Panc1 (cell line): ENCODE data around the gene NR1H4.
"Not testable (repeated sequence)": the region's sequence is repeated elsewhere in the genome, so short reads cannot be mapped to it uniquely, and the experiment has no call there.

Experiments
- POLR2AphosphoS5 ChIP-seq: IDR thresholded peaks from 2 replicates; pipeline ENCODE4 v1.6.1; 2012; ENCODE audit warnings: mild to moderate bottlenecking, low read depth, low read length, moderate library complexity
- SIN3A ChIP-seq: IDR thresholded peaks from 2 replicates; pipeline ENCODE4 v1.6.1; 2012; ENCODE audit warnings: low read depth, mild to moderate bottlenecking, low read length, moderate library complexity, borderline replicate concordance; ENCODE audit not compliant: insufficient read depth
- TF ChIP-seq, protein P1 (sequence below): fragments of 450-650 bp; IDR thresholded peaks from 2 replicates; pipeline ENCODE4 v1.5.1; 2017; ENCODE audit warnings: mild to moderate bottlenecking
- TF ChIP-seq, protein P2 (sequence below), 2 experiments: IDR thresholded peaks; 2 replicates each; pipeline ENCODE4 v1.6.1; 2011 to 2012; ENCODE audit warnings: low read depth in 2 of 2, control low read depth in 1 of 2, low read length in 1 of 2, mild to moderate bottlenecking in 1 of 2, moderate library complexity in 1 of 2; ENCODE audit not compliant: insufficient read depth in 1 of 2

DNA sequence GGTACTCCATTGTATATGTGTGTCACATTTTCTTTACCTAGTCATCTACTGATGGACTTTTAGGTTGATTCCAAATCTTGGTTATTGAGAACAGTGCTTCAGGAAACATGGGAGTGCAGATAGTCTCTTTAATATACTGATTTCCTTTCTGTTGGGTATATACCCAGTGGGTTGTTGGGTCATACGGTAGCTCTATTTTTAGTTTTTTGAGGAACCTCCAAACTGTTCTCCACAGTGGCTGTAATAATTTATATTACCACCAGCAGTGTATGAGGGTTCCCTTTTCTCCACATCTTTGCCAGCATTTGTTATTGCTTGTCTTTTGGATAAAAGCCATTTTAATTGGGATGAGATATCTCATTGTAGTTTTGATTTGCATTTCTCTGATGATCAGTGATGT is 129.3 kb downstream of the NR1H4 start:
- TF ChIP-seq, protein P1, sequence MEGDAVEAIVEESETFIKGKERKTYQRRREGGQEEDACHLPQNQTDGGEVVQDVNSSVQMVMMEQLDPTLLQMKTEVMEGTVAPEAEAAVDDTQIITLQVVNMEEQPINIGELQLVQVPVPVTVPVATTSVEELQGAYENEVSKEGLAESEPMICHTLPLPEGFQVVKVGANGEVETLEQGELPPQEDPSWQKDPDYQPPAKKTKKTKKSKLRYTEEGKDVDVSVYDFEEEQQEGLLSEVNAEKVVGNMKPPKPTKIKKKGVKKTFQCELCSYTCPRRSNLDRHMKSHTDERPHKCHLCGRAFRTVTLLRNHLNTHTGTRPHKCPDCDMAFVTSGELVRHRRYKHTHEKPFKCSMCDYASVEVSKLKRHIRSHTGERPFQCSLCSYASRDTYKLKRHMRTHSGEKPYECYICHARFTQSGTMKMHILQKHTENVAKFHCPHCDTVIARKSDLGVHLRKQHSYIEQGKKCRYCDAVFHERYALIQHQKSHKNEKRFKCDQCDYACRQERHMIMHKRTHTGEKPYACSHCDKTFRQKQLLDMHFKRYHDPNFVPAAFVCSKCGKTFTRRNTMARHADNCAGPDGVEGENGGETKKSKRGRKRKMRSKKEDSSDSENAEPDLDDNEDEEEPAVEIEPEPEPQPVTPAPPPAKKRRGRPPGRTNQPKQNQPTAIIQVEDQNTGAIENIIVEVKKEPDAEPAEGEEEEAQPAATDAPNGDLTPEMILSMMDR = not testable (repeated sequence)
- TF ChIP-seq, protein P2, sequence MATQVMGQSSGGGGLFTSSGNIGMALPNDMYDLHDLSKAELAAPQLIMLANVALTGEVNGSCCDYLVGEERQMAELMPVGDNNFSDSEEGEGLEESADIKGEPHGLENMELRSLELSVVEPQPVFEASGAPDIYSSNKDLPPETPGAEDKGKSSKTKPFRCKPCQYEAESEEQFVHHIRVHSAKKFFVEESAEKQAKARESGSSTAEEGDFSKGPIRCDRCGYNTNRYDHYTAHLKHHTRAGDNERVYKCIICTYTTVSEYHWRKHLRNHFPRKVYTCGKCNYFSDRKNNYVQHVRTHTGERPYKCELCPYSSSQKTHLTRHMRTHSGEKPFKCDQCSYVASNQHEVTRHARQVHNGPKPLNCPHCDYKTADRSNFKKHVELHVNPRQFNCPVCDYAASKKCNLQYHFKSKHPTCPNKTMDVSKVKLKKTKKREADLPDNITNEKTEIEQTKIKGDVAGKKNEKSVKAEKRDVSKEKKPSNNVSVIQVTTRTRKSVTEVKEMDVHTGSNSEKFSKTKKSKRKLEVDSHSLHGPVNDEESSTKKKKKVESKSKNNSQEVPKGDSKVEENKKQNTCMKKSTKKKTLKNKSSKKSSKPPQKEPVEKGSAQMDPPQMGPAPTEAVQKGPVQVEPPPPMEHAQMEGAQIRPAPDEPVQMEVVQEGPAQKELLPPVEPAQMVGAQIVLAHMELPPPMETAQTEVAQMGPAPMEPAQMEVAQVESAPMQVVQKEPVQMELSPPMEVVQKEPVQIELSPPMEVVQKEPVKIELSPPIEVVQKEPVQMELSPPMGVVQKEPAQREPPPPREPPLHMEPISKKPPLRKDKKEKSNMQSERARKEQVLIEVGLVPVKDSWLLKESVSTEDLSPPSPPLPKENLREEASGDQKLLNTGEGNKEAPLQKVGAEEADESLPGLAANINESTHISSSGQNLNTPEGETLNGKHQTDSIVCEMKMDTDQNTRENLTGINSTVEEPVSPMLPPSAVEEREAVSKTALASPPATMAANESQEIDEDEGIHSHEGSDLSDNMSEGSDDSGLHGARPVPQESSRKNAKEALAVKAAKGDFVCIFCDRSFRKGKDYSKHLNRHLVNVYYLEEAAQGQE (IDR thresholded peaks at IDR 0.05; ENCODE audit: insufficient read depth in 1 of 2, low read depth in 2 of 2, low read length in 1 of 2) = not testable (repeated sequence)
- TF ChIP-seq SIN3A, POLR2AphosphoS5: not testable (repeated sequence)
